ENCODE measurements around the gene OLIG1. TPM values are rescaled to one million over a fixed set of nuclear protein-coding genes. Genes with fewer than 3 reads are reported as not detected.

Gene OLIG1
- total RNA-seq, 2 donors from 2014 or later = not detected

- Histone ChIP-seq H3K36me3 (no peaks in the 10 kb centered on the region), H3K4me1 (peaks cover 0 to 62% of the 10 kb centered on the region in 2 donors), H3K4me3 (peak within 1 kb of the TSS in 1 of 2 donors; percentile 10), H3K27me3 (peaks cover 35 to 84% of the 10 kb centered on the region in 2 donors), H3K27ac (no peak within 1 kb of the TSS), H3K9me3 (no peaks in the 10 kb centered on the region)
- no peak for DNase-seq (ENCODE audit: low spot score)
- no peak for TF ChIP-seq CTCF (IDR thresholded peaks at IDR 0.05)
Observed at GRCh38 chr21:33025489-33026442, 44.2 kb upstream of the OLIG1 start, which contains the start of gene OLIG2. Gene OLIG2, plus strand, starts transcription at chr21:33025935. Its CDS starts 928 bp downstream, at chr21:33026863.

- no peak overlapping the region for H3K4me3 ChIP-seq
- H3K36me3 ChIP-seq = no peaks in the 10 kb centered on the region
- H3K9me3 ChIP-seq = no peaks in the 10 kb centered on the region
- H3K27me3 ChIP-seq = peaks cover 30 to 80% of the 10 kb centered on the region in 2 donors
- H3K4me1 ChIP-seq = peaks cover 0 to 62% of the 10 kb centered on the region in 2 donors
- DNase-seq (ENCODE audit: low spot score) = no peak
- no peak for TF ChIP-seq CTCF (IDR thresholded peaks at IDR 0.05)
- H3K27ac ChIP-seq = no peak overlapping the region
Observed at GRCh38 chr21:33026443-33026858, 43.5 kb upstream of the OLIG1 start.

- Histone ChIP-seq H3K4me1 (peaks cover 0 to 62% of the 10 kb centered on the region in 2 donors), H3K36me3 (no peaks in the 10 kb centered on the region), H3K4me3 (no peak overlapping the region), H3K27ac (no peak overlapping the region), H3K27me3 (peaks cover 27 to 75% of the 10 kb centered on the region in 2 donors), H3K9me3 (no peaks in the 10 kb centered on the region)
- no peak for DNase-seq (ENCODE audit: low spot score)
- TF ChIP-seq CTCF (IDR thresholded peaks at IDR 0.05) = no peak
Observed at GRCh38 chr21:33026878-33027400, 43.0 kb upstream of the OLIG1 start.

- peaks cover 30 to 69% of the 10 kb centered on the region in 2 donors for H3K27me3 ChIP-seq
Observed at GRCh38 chr21:33027401-33028286, 42.3 kb upstream of the OLIG1 start.

More at GRCh38 chr21:33027401-33028286, 42.3 kb upstream of the OLIG1 start:
- no peak for DNase-seq (ENCODE audit: low spot score)
- H3K36me3 ChIP-seq = no peaks in the 10 kb centered on the region
- no peak overlapping the region for H3K27ac ChIP-seq
- peaks cover 0 to 61% of the 10 kb centered on the region in 2 donors for H3K4me1 ChIP-seq
- no peak overlapping the region for H3K4me3 ChIP-seq
- no peak for TF ChIP-seq CTCF (IDR thresholded peaks at IDR 0.05)
- H3K9me3 ChIP-seq = no peaks in the 10 kb centered on the region

Measured in right atrium auricular region (tissue), 2 donors.